Esophagus muscularis mucosa (tissue), 3 donors: ENCODE results near the gene BCR.

Source experiments
- CTCF ChIP-seq, 3 experiments: fragments of 200-600 bp in 2 of 3; fragments of 450-650 bp in 1 of 3; sonication (generic) in 2 of 3; IDR thresholded peaks; one replicate each; pipeline ENCODE4 v1.5.1; 2017 to 2019; ENCODE audit warnings: antibody characterized with exemption in 3 of 3, mild to moderate bottlenecking in 2 of 3, moderate library complexity in 1 of 3
- POLR2A ChIP-seq: fragments of 450-650 bp; IDR thresholded peaks from one replicate; pipeline ENCODE4 v1.6.1; 2017; ENCODE audit warnings: antibody characterized with exemption, moderate library complexity, mild to moderate bottlenecking, low read depth

GRCh38 chr22:23219822-23220484 lies 39.6 kb downstream of the BCR start:
- TF ChIP-seq CTCF (IDR thresholded peaks at IDR 0.05) (no peak), POLR2A (no peak)
